Neural cell (in vitro differentiated cells): ENCODE measurements around the gene TOGARAM2.

Experiments used
- EP300 ChIP-seq: fragments of 450-650 bp; conservative IDR thresholded peaks from 2 replicates; pipeline ENCODE4 v1.6.1; 2014; ENCODE audit warnings: antibody characterized with exemption, mild to moderate bottlenecking, moderate library complexity; ENCODE audit not compliant: poor library complexity, severe bottlenecking
- EZH2 ChIP-seq: fragments of 200-600, 300-800 bp; shearing (Covaris generic), sonication (generic); IDR thresholded peaks from 2 replicates; pipeline ENCODE4 v1.6.1; 2014; ENCODE audit warnings: antibody characterized with exemption, low read length, borderline replicate concordance, mild to moderate bottlenecking; ENCODE audit not compliant: insufficient read depth, poor library complexity, severe bottlenecking
- POLR2AphosphoS5 ChIP-seq: IDR thresholded peaks from 2 replicates; pipeline ENCODE4 v1.6.1; 2012
- RAD21 ChIP-seq: fragments of 450-650 bp; conservative IDR thresholded peaks from 2 replicates; pipeline ENCODE4 v1.6.1; 2014; ENCODE audit warnings: antibody characterized with exemption, mild to moderate bottlenecking, moderate library complexity
- TAF1 ChIP-seq: IDR thresholded peaks from 2 replicates; pipeline ENCODE4 v1.6.1; 2012; ENCODE audit warnings: low read depth
- TF ChIP-seq, protein P1 (sequence below): fragments of 450-650 bp; IDR thresholded peaks from 2 replicates; pipeline ENCODE4 v1.5.1; 2014; ENCODE audit warnings: antibody characterized with exemption, mild to moderate bottlenecking, moderate library complexity; ENCODE audit not compliant: poor library complexity, severe bottlenecking
- TF ChIP-seq, protein P2 (sequence below): IDR thresholded peaks from 2 replicates; pipeline ENCODE4 v1.6.1; 2012; ENCODE audit warnings: borderline replicate concordance

GRCh38 chr2:29000481-29000880 is 19.4 kb downstream of the TOGARAM2 start:
- TF ChIP-seq, protein P1, sequence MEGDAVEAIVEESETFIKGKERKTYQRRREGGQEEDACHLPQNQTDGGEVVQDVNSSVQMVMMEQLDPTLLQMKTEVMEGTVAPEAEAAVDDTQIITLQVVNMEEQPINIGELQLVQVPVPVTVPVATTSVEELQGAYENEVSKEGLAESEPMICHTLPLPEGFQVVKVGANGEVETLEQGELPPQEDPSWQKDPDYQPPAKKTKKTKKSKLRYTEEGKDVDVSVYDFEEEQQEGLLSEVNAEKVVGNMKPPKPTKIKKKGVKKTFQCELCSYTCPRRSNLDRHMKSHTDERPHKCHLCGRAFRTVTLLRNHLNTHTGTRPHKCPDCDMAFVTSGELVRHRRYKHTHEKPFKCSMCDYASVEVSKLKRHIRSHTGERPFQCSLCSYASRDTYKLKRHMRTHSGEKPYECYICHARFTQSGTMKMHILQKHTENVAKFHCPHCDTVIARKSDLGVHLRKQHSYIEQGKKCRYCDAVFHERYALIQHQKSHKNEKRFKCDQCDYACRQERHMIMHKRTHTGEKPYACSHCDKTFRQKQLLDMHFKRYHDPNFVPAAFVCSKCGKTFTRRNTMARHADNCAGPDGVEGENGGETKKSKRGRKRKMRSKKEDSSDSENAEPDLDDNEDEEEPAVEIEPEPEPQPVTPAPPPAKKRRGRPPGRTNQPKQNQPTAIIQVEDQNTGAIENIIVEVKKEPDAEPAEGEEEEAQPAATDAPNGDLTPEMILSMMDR: no peak
- TF ChIP-seq RAD21 (no peak), TAF1 (no peak), EP300 (no peak), EZH2 (no peak), POLR2AphosphoS5 (no peak)
- TF ChIP-seq, protein P2, sequence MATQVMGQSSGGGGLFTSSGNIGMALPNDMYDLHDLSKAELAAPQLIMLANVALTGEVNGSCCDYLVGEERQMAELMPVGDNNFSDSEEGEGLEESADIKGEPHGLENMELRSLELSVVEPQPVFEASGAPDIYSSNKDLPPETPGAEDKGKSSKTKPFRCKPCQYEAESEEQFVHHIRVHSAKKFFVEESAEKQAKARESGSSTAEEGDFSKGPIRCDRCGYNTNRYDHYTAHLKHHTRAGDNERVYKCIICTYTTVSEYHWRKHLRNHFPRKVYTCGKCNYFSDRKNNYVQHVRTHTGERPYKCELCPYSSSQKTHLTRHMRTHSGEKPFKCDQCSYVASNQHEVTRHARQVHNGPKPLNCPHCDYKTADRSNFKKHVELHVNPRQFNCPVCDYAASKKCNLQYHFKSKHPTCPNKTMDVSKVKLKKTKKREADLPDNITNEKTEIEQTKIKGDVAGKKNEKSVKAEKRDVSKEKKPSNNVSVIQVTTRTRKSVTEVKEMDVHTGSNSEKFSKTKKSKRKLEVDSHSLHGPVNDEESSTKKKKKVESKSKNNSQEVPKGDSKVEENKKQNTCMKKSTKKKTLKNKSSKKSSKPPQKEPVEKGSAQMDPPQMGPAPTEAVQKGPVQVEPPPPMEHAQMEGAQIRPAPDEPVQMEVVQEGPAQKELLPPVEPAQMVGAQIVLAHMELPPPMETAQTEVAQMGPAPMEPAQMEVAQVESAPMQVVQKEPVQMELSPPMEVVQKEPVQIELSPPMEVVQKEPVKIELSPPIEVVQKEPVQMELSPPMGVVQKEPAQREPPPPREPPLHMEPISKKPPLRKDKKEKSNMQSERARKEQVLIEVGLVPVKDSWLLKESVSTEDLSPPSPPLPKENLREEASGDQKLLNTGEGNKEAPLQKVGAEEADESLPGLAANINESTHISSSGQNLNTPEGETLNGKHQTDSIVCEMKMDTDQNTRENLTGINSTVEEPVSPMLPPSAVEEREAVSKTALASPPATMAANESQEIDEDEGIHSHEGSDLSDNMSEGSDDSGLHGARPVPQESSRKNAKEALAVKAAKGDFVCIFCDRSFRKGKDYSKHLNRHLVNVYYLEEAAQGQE: no peak
